ENCODE measurements around the gene SNRNP40. TPM values are rescaled to one million over a fixed set of nuclear protein-coding genes. Genes with fewer than 3 reads are reported as not detected.

SNRNP40 gene
- 10 to 100 TPM; 20.9 to 28.2 (median 25.3) TPM for total RNA-seq
- polyA plus RNA-seq, result 13.9 TPM
- long read RNA-seq, donor 1, transcript SNRNP40-201 (10 exons, 1,597 nt), result major isoform, 46 of 48 reads
- long read RNA-seq, donor 1, partial matches to known transcripts, result 1 of 48 reads
- long read RNA-seq, donor 1, other reads (novel, unspliced or antisense), result 0 of 48 reads
- long read RNA-seq, donor 2, transcript SNRNP40-201 (10 exons, 1,597 nt), result major isoform, 24 of 26 reads
- long read RNA-seq, donor 2, partial matches to known transcripts, result 1 of 26 reads
- long read RNA-seq, donor 2, other reads (novel, unspliced or antisense), result 1 of 26 reads
- long read RNA-seq, donor 3, transcript SNRNP40-201 (10 exons, 1,597 nt), result major isoform, 141 of 145 reads
- long read RNA-seq, donor 3, partial matches to known transcripts, result 2 of 145 reads
- long read RNA-seq, donor 3, other reads (novel, unspliced or antisense), result 1 of 145 reads
- long read RNA-seq, donor 4, transcript SNRNP40-201 (10 exons, 1,597 nt), result major isoform, 32 of 32 reads
- long read RNA-seq, donor 4, partial matches to known transcripts, result 0 of 32 reads
- long read RNA-seq, donor 4, other reads (novel, unspliced or antisense), result 0 of 32 reads

GRCh38 chr1:31296486-31297276 lies at the start of gene SNRNP40, which contains the start of gene ZCCHC17:
Gene SNRNP40, minus strand, starts transcription at chr1:31296788. Its CDS starts 37 bp downstream, at chr1:31296751.
Gene ZCCHC17, plus strand, starts transcription at chr1:31297032. Its CDS starts 13,067 bp downstream, at chr1:31310099.
- intact Hi-C loops (cut with DNase I), result no loop called here
- no peaks in the 10 kb centered on the region for H3K27me3 ChIP-seq (ENCODE audit: control insufficient read depth, insufficient read depth)
- peak; percentile 100 for ATAC-seq
- peak within 1 kb of the TSS; percentile 94 for H3K27ac ChIP-seq (ENCODE audit: low read length)
- DNase-seq, result peak; percentile 95 to 98 (median 97)
- peaks cover 8% of the 10 kb centered on the region for H3K4me1 ChIP-seq (ENCODE audit: control insufficient read depth, insufficient read depth, low read length)
- no peaks in the 10 kb centered on the region for H3K9me3 ChIP-seq (ENCODE audit: control insufficient read depth, low read length)
- under 1% methylated on average over 53 of the region's 53 CpGs for WGBS
- H3K4me3 ChIP-seq (ENCODE audit: low read length), result peak within 1 kb of the TSS; percentile 88

DNA sequence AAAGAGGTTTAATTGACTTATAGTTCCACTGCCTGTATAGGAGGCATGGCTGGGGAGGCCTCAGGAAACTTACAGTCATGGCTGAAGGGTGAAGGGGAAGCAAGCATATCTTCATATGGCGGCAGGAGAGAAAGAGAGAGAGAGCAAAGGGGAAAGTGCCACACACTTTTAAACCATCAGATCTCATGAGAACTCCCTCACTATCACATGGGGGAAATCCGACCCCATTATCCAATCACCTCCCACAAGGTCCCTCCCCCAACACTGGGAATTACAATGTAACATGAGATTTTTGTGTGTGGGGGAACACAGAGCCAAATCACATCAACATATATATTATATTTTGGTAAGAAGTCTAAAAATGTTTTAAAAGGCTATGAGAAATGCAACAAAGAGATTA lies 49.0 kb upstream of the SNRNP40 start:
- intact Hi-C loops (cut with DNase I), result no loop called here
- H3K4me3 ChIP-seq (ENCODE audit: low read length), result no peak overlapping the region
- WGBS, result 92% methylated on average over 2 of the region's 2 CpGs
- H3K4me1 ChIP-seq (ENCODE audit: control insufficient read depth, insufficient read depth, low read length), result no peaks in the 10 kb centered on the region
- no peak overlapping the region for H3K27ac ChIP-seq (ENCODE audit: low read length)
- ATAC-seq (no peak), DNase-seq (no peak)
- H3K9me3 ChIP-seq (ENCODE audit: control insufficient read depth, low read length), result no peaks in the 10 kb centered on the region
- no peaks in the 10 kb centered on the region for H3K27me3 ChIP-seq (ENCODE audit: control insufficient read depth, insufficient read depth)

DNA sequence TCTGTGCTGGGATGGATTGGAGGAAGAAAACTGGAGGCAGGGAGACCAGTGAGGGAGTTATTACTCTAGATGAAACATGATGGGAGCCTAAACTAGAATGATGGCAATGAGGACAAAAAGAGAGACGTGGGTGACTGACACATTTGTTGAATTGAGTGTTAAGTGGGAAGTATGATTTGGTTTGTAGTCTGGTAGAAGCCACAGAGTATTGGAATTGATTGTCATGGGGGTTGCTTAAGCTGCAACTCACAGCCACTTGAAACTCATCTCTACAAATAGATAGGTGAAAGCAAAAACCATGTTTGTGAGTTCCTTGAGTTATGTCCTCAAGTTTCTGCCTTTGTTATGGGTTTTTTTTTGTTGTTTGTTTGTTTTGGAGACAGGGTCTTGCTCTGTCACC lies 47.9 kb upstream of the SNRNP40 start:
- DNase-seq (no peak), ATAC-seq (no peak)
- H3K9me3 ChIP-seq (ENCODE audit: control insufficient read depth, low read length), result no peaks in the 10 kb centered on the region
- H3K27ac ChIP-seq (ENCODE audit: low read length), result no peak overlapping the region
- H3K4me1 ChIP-seq (ENCODE audit: control insufficient read depth, insufficient read depth, low read length), result no peaks in the 10 kb centered on the region
- WGBS, result 36% methylated on average over 1 of the region's 1 CpG
- intact Hi-C loops (cut with DNase I), result no loop called here
- no peak overlapping the region for H3K4me3 ChIP-seq (ENCODE audit: low read length)
- H3K27me3 ChIP-seq (ENCODE audit: control insufficient read depth, insufficient read depth), result no peaks in the 10 kb centered on the region

DNA sequence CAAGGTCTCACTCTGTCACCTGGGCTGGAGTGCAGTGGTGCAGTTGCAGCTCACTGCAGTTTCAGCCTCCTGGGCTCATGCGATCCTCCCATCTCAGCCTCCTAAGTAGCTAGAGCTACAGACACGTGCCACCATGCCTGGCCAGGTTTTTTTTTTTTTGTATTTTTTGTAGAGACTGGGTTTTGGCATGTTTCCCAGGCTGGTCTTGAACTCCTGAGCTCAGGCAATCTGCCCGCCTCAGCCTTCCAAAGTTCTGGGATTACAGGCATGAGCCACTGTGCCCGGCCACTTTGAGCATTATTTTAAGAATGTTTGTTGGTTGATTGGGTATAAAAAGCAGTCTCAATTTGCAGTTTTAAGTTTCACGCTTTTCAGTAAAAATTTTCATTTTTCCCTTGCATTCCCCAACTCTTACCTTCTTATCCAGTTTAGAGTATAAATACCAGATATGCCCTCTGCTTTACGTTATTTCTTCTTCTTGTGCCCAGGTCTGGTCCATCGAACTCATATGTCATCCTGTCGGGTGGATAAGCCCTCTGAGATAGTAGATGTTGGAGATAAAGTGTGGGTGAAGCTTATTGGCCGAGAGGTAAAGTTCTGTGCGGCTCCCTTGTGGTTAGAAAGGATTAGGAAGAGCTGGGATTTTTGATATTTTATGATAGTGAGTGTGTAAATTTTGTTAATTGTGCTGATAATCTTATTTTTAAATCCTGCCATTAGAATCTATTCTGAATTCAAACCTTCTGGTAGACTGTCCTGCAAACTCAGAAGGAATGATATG lies 40.3 kb upstream of the SNRNP40 start:
- WGBS, result 77% methylated on average over 10 of the region's 10 CpGs
- ATAC-seq (no peak), DNase-seq (no peak)
- H3K9me3 ChIP-seq (ENCODE audit: control insufficient read depth, low read length), result no peaks in the 10 kb centered on the region
- no peaks in the 10 kb centered on the region for H3K27me3 ChIP-seq (ENCODE audit: control insufficient read depth, insufficient read depth)
- no peaks in the 10 kb centered on the region for H3K4me1 ChIP-seq (ENCODE audit: control insufficient read depth, insufficient read depth, low read length)
- no peak overlapping the region for H3K27ac ChIP-seq (ENCODE audit: low read length)
- H3K4me3 ChIP-seq (ENCODE audit: low read length), result no peak overlapping the region
- intact Hi-C loops (cut with DNase I), result loop anchor here in 3 of 4 donors (5.0 to 10.0 kb wide), 2 partner anchors 152 to 155 kb away; no protein-coding TSS in a partner anchor

DNA sequence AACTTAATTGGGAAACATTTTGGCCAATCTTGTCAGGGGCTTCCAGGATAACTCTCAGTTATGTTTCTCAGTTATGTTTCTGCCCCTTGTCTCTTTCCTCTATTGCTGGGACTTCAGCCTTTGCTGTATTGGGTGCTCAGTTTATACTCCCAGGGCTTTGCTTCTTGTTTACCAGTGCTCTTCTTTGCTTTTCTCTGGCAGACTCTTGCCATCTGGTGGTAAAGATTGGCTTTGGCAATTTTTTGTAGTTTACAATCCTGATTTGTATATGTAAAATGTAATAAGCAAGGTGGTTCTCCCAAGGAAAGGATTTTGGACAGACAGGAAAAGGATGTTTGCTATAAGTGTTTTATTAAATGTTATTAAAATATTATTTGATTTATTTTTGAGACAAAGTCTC lies 38.4 kb upstream of the SNRNP40 start:
- Histone ChIP-seq H3K4me3 (ENCODE audit: low read length) (no peak overlapping the region), H3K9me3 (ENCODE audit: control insufficient read depth, low read length) (no peaks in the 10 kb centered on the region), H3K27me3 (ENCODE audit: control insufficient read depth, insufficient read depth) (no peaks in the 10 kb centered on the region), H3K27ac (ENCODE audit: low read length) (no peak overlapping the region), H3K4me1 (ENCODE audit: control insufficient read depth, insufficient read depth, low read length) (no peaks in the 10 kb centered on the region)
- ATAC-seq (no peak), DNase-seq (no peak)
- intact Hi-C loops (cut with DNase I), result loop anchor here in 3 of 4 donors (5.0 to 10.0 kb wide), 2 partner anchors 150 to 153 kb away; no protein-coding TSS in a partner anchor

DNA sequence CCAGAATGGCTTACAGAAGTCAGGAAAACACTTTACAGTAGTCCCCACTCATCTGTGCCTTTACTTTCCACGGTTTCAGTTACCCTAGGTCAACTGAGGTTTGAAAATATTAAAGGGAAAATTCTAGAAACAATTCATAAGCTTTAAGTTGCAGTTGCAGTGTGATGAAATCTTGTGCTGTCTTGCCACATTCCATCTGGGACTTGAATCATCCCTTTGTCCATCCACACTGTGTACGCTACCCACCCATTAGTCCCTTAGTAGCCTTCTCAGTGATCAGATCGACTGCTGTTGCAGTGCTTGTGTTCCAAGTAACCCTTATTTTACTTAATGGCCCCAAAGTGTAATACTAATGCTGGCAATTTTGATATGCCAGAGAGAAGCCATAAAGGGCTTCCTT lies 30.8 kb upstream of the SNRNP40 start:
- Histone ChIP-seq H3K27ac (ENCODE audit: low read length) (no peak overlapping the region), H3K9me3 (ENCODE audit: control insufficient read depth, low read length) (no peaks in the 10 kb centered on the region), H3K4me1 (ENCODE audit: control insufficient read depth, insufficient read depth, low read length) (peaks cover 3% of the 10 kb centered on the region), H3K27me3 (ENCODE audit: control insufficient read depth, insufficient read depth) (no peaks in the 10 kb centered on the region), H3K4me3 (ENCODE audit: low read length) (no peak overlapping the region)
- ATAC-seq (no peak), DNase-seq (no peak)
- WGBS, result 78% methylated on average over 3 of the region's 3 CpGs
- intact Hi-C loops (cut with DNase I), result no loop called here

DNA sequence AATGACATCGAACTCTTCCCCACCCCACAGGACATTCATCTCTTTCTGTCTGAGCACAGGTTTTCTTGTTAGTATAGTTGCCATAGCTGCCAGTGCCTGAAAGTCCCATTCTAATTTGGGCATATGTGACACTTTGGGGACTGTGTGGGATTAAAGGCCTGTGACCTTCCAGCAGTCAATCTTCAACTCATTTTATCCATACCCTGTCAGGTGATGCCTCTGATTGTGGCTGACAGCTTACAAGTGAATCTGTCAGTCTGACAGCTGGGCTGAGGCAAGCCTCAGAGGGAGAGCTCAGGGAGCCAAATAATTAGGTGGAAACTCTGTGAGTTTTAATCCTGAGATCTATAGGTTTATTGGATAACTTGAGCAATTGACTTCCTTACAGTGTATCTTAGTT lies 29.9 kb upstream of the SNRNP40 start:
- Histone ChIP-seq H3K9me3 (ENCODE audit: control insufficient read depth, low read length) (no peaks in the 10 kb centered on the region), H3K4me1 (ENCODE audit: control insufficient read depth, insufficient read depth, low read length) (peaks cover 3% of the 10 kb centered on the region), H3K27ac (ENCODE audit: low read length) (no peak overlapping the region), H3K27me3 (ENCODE audit: control insufficient read depth, insufficient read depth) (no peaks in the 10 kb centered on the region), H3K4me3 (ENCODE audit: low read length) (no peak overlapping the region)
- intact Hi-C loops (cut with DNase I), result no loop called here
- DNase-seq, result no peak
- WGBS, result 69% methylated on average over 1 of the region's 1 CpG
- ATAC-seq, result peak in 1 of 2 donors; percentile 29

GRCh38 chr1:31324992-31325391 lies 28.4 kb upstream of the SNRNP40 start:
- no peak for ATAC-seq

GRCh38 chr1:31324093-31324492 lies 27.5 kb upstream of the SNRNP40 start:
- Histone ChIP-seq H3K4me1 (ENCODE audit: control insufficient read depth, insufficient read depth, low read length) (peaks cover 3% of the 10 kb centered on the region), H3K9me3 (ENCODE audit: control insufficient read depth, low read length) (no peaks in the 10 kb centered on the region), H3K27ac (ENCODE audit: low read length) (no peak overlapping the region), H3K4me3 (ENCODE audit: low read length) (no peak overlapping the region), H3K27me3 (ENCODE audit: control insufficient read depth, insufficient read depth) (no peaks in the 10 kb centered on the region)
- ATAC-seq (peak in 1 of 2 donors; percentile 36), DNase-seq (no peak)
- 100% methylated on average over 4 of the region's 4 CpGs for WGBS
- intact Hi-C loops (cut with DNase I), result no loop called here

More at GRCh38 chr1:31324992-31325391, 28.4 kb upstream of the SNRNP40 start:
- intact Hi-C loops (cut with DNase I), result no loop called here
- Histone ChIP-seq H3K9me3 (ENCODE audit: control insufficient read depth, low read length) (no peaks in the 10 kb centered on the region), H3K27ac (ENCODE audit: low read length) (no peak overlapping the region), H3K27me3 (ENCODE audit: control insufficient read depth, insufficient read depth) (no peaks in the 10 kb centered on the region), H3K4me3 (ENCODE audit: low read length) (no peak overlapping the region), H3K4me1 (ENCODE audit: control insufficient read depth, insufficient read depth, low read length) (peaks cover 3% of the 10 kb centered on the region)
- 87% methylated on average over 3 of the region's 3 CpGs for WGBS
- DNase-seq, result no peak

DNA sequence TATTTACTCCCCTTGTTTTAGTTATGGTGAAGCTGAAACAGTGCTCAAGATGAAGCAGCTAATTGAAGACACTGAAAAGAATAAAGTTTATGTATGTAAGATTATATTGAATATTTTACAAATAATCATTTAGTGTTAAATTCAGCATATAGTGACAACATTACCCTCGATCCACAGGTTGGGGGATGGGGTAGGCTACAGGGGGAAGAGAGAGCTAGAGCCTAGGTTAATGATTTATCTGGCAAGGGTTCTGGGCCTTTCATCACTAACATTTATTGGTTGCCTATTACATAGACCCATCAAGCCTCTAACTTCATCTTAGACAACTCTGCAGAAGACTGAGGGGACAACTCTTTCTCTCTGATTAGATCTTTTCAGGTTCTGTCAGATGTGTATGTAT lies 21.6 kb upstream of the SNRNP40 start:
- no peak overlapping the region for H3K27ac ChIP-seq (ENCODE audit: low read length)
- no peaks in the 10 kb centered on the region for H3K4me1 ChIP-seq (ENCODE audit: control insufficient read depth, insufficient read depth, low read length)
- no peaks in the 10 kb centered on the region for H3K9me3 ChIP-seq (ENCODE audit: control insufficient read depth, low read length)
- DNase-seq, result no peak
- H3K27me3 ChIP-seq (ENCODE audit: control insufficient read depth, insufficient read depth), result no peaks in the 10 kb centered on the region
- ATAC-seq, result no peak
- intact Hi-C loops (cut with DNase I), result no loop called here
- 87% methylated on average over 1 of the region's 1 CpG for WGBS
- H3K4me3 ChIP-seq (ENCODE audit: low read length), result no peak overlapping the region
